ENCODE results near the gene KRT81.

KRT81 gene

DNA sequence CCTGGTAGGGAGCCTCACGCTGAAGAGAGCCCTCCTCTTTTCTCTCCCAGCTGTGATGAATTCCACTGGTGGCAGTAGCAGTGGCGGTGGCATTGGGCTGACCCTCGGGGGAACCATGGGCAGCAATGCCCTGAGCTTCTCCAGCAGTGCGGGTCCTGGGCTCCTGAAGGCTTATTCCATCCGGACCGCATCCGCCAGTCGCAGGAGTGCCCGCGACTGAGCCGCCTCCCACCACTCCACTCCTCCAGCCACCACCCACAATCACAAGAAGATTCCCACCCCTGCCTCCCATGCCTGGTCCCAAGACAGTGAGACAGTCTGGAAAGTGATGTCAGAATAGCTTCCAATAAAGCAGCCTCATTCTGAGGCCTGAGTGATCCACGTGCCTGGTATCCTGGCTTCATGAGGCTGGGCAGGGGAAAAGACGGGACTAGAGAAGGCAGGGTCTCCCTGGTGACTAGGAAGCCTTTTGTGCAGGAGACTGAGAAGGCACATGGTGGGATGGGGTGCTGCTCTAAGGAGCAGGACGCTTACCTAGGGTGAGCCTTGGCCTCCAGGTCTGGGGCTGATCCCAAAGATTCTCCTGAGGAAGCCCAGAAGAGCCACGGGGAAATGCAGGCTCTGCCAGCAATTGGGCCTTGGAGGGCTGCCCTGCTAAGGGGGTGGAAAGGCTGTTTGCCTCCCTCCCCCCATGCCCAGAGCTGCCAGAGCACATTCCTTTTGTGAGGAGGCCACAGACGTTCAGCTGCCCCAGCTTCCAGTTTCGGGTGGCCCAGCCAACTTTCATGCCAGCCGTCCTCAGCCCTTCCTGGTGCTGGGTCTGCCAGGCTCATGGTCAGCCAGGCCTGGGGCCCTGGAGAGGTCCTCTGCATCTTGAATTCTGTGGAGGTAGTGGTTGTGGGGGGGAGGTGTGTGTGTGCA is 42.5 kb downstream of the KRT81 start:
- TF ChIP-seq, protein P1, sequence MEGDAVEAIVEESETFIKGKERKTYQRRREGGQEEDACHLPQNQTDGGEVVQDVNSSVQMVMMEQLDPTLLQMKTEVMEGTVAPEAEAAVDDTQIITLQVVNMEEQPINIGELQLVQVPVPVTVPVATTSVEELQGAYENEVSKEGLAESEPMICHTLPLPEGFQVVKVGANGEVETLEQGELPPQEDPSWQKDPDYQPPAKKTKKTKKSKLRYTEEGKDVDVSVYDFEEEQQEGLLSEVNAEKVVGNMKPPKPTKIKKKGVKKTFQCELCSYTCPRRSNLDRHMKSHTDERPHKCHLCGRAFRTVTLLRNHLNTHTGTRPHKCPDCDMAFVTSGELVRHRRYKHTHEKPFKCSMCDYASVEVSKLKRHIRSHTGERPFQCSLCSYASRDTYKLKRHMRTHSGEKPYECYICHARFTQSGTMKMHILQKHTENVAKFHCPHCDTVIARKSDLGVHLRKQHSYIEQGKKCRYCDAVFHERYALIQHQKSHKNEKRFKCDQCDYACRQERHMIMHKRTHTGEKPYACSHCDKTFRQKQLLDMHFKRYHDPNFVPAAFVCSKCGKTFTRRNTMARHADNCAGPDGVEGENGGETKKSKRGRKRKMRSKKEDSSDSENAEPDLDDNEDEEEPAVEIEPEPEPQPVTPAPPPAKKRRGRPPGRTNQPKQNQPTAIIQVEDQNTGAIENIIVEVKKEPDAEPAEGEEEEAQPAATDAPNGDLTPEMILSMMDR (conservative IDR thresholded peaks at IDR 0.05; ENCODE audit: control insufficient read depth, insufficient read depth, low read depth, low read length), result no peak

DNA sequence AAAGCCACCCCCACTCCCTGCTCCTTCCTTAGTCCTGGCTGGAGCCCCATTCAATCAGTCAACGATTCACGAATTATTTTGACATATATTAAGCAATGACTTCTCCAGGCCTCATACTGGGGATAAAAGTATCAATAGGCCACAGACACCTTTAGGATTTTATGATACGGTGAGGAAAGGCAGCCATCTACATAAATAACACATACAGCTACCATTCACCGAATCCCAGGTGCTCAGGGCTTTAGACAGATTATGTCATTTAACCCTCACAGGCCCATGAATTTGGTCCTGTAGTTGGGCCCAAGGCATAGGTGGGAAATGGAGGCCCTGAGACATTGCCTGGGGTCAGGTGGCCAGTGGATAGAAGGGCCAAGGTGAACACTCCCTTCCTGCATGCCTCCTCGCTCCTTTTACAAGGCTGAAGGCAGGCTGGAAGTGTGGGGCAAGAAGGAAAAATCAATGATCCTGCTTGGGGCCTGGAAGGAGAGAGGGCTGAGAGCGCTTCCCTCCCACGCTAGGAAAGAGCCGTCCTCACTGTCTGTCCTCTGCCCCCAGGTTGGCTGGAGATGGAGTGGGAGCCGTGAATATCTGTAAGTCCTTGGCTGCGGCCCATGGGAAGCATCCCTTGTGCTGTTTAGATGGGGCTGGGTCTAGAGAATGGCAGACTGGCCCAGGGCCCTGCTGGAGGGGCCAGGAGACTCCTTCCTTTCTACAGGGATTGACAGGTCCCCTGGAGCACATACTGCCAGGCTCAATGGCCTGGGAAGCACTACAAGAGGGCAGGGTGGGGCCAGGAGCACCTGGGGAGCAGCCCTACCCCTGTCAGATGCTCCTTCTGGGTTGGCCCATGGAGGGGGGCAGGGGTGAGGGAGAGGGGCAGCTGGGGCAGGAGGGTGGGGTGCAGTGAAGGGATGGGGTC is 43.5 kb downstream of the KRT81 start:
- DNase-seq (ENCODE audit: low read depth), result no peak
- H3K4me3 ChIP-seq (ENCODE audit: control insufficient read depth, low read depth, low read length), result no peak overlapping the region
- TF ChIP-seq, protein P1 (conservative IDR thresholded peaks at IDR 0.05; ENCODE audit: control insufficient read depth, insufficient read depth, low read depth, low read length), result no peak

More for the DNA sequence above, 42.5 kb downstream of the KRT81 start:
- no peak for DNase-seq (ENCODE audit: low read depth)
- H3K4me3 ChIP-seq (ENCODE audit: control insufficient read depth, low read depth, low read length), result no peak overlapping the region

DNA sequence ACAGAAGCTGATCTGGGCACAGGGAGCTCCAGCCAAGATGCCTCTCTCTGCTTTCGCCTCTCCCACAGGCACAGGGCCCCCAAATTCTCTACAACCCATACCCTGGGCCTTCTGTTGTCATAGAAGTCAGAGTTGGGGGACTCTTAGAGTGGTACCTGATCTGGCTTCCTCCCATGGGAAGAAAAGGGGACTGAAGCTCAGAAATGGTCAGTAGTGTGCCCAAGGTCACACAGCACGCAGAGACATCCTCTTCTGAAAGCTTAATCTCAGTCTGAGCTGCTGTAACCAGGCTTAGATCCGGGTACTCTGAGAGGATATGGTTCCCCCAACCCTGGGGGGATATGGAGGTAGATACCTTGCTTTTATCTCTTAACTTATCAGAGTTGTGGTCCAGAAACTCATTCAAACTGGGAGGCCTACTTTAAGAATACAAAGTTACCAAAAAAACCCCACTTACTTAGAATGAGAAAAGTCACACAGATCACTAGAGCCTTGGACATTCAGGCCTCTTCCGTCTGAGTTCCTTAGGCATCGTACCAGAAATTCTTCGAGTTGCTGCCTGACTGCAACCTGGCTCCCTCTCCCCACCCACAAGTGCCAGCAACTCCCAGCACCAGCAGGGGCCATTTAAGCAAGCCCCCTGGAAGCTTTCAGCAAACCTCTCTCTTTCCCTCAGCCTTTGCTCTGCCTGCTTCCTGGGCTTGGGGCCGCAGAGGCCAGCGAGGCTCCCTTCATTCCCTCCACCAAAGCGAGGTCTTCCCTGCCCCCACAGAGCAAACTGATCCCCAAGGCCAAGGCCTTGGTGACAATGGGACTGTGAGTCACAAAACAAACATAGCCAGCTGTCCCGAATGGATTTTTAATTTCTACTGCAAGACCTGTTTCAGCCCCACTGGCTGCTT is 44.4 kb downstream of the KRT81 start:
- H3K4me3 ChIP-seq (ENCODE audit: control insufficient read depth, low read depth, low read length), result no peak overlapping the region
- TF ChIP-seq, protein P1 (conservative IDR thresholded peaks at IDR 0.05; ENCODE audit: control insufficient read depth, insufficient read depth, low read depth, low read length), result no peak
- no peak for DNase-seq (ENCODE audit: low read depth)

DNA sequence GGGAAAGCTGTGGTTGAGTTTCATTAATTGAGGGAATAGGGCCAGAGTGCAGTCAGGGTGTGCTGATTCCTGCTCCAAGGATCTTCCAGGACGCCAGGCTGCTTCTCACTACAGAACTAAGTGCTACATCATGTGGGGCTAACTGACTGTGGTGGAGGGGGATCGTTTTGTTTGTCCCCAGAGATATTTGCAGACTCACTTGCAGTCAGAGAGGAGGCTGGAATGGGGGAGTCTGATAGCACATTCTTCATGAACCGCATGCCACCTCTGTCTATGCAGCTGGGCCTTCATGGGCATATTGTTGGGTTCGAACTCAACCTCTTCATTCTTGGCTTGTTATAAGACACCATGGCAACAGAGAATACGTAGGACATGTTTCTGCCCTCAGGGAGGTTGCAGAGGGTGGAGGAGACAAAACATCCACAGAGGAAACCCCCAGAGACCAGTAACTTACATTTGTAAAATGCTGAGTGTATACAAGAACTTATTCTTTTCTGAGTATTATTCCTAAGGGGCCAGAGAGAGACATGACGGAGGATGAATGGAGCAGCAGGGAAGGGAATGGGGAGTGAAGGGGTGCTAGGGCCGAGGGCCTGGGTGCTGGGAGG is 45.3 kb downstream of the KRT81 start:
- no peak for DNase-seq (ENCODE audit: low read depth)
- TF ChIP-seq, protein P1 (conservative IDR thresholded peaks at IDR 0.05; ENCODE audit: control insufficient read depth, insufficient read depth, low read depth, low read length), result no peak
- no peak overlapping the region for H3K4me3 ChIP-seq (ENCODE audit: control insufficient read depth, low read depth, low read length)

DNA sequence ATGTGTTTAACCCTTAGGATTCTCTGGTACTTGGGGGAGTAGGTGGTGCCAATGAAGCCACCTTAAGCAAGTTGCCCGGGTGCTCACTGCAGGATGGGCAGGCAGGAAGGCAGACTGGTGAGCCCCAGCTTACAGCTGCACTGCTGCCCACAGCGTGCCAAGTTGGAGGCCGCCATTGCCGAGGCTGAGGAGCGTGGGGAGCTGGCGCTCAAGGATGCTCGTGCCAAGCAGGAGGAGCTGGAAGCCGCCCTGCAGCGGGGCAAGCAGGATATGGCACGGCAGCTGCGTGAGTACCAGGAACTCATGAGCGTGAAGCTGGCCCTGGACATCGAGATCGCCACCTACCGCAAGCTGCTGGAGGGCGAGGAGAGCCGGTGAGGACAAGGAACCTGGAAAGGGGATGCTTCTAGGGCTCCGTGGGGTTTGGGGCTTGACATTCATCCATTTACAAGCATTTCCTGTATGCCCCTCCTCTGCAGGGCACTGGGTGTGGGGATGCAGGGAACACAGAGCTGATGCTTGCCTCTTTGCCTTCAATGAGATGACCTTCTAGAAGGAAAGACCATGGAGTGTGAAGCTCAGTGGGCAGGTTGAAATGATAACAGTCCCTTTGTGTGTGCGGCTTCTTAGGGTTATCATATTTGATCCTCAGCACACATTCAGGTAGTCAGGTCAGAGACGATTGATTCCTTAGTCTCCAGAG is 45.9 kb downstream of the KRT81 start:
- TF ChIP-seq, protein P1 (conservative IDR thresholded peaks at IDR 0.05; ENCODE audit: control insufficient read depth, insufficient read depth, low read depth, low read length), result no peak
- no peak for DNase-seq (ENCODE audit: low read depth)
- H3K4me3 ChIP-seq (ENCODE audit: control insufficient read depth, low read depth, low read length), result no peak overlapping the region

Data from fibroblast of mammary gland (primary cell).